Panc1 (cell line): ENCODE results near the gene ATP9A. TPM values are rescaled to one million over a fixed set of nuclear protein-coding genes. Genes with fewer than 3 reads are reported as not detected.

ENCODE experiments used
- ATAC-seq: fragments of 200-7000 bp; cut with Tn5 transposase; 2 replicates; pipeline ENCODE4 v1.9.1; 2020; ENCODE audit warnings: mild to moderate bottlenecking, moderate library complexity
- BruUV-seq: library from RNA; stranded (reverse); fragments of 400-500 nt; replicated peaks from 2 replicates; lab custom pipeline; 2021; lab: Mats Ljungman, UMichigan
- CTCF ChIA-PET: fragments of 300-600 bp; sonication (Branson Sonifier 250); formaldehyde crosslinking; loops from one replicate; lab custom pipeline; 2022; ENCODE audit warnings: antibody characterized with exemption; lab: Charles Lee
- POLR2A ChIA-PET: fragments of 300-600 bp; sonication (Branson Sonifier 250); formaldehyde crosslinking; loops from one replicate; lab custom pipeline; 2022; ENCODE audit warnings: antibody characterized with exemption; lab: Charles Lee
- DNase-seq: peaks from one replicate; pipeline ENCODE4 v3.0.0-alpha.2; 2010; ENCODE audit warnings: low read depth, low spot score
- H3K27ac ChIP-seq: 2 replicates; pipeline ENCODE4 v1.5.1; 2011; ENCODE audit warnings: mild to moderate bottlenecking, low read length, inconsistent platforms
- H3K27me3 ChIP-seq: fragments of 200-500 bp; sonication (Bioruptor generic); 2 replicates; pipeline ENCODE4 v1.6.0; 2014; ENCODE audit warnings: low read length, inconsistent platforms; ENCODE audit not compliant: control insufficient read depth, insufficient read depth
- H3K36me3 ChIP-seq: fragments of 200-500 bp; sonication (Bioruptor generic); 2 replicates; pipeline ENCODE4 v1.5.1; 2014; ENCODE audit warnings: inconsistent platforms, mild to moderate bottlenecking, low read length, moderate library complexity; ENCODE audit not compliant: control insufficient read depth, insufficient read depth
- H3K4me1 ChIP-seq: 2 replicates; pipeline ENCODE4 v1.5.1; 2011; ENCODE audit warnings: inconsistent platforms, mild to moderate bottlenecking, low read length, moderate library complexity; ENCODE audit not compliant: control insufficient read depth, insufficient read depth
- H3K4me3 ChIP-seq, 2 experiments: 2 replicates each; pipeline ENCODE4 v1.5.1; 2011 to 2012; ENCODE audit warnings: low read depth in 2 of 2, low read length in 2 of 2, mild to moderate bottlenecking in 2 of 2, inconsistent platforms in 1 of 2, moderate library complexity in 1 of 2
- H3K9me3 ChIP-seq: fragments of 200-500 bp; sonication (Bioruptor generic); 2 replicates; pipeline ENCODE4 v1.5.1; 2014; ENCODE audit warnings: low read depth, mild to moderate bottlenecking, inconsistent platforms, low read length, moderate library complexity; ENCODE audit not compliant: control insufficient read depth, insufficient read depth
- CTCF ChIP-seq: fragments of 450-650 bp; IDR thresholded peaks from 2 replicates; pipeline ENCODE4 v1.5.1; 2017; ENCODE audit warnings: mild to moderate bottlenecking
- POLR2AphosphoS5 ChIP-seq: IDR thresholded peaks from 2 replicates; pipeline ENCODE4 v1.6.1; 2012; ENCODE audit warnings: mild to moderate bottlenecking, low read depth, low read length, moderate library complexity
- REST ChIP-seq, 2 experiments: IDR thresholded peaks; 2 replicates each; pipeline ENCODE4 v1.6.1; 2011 to 2012; ENCODE audit warnings: low read depth in 2 of 2, control low read depth in 1 of 2, low read length in 1 of 2, mild to moderate bottlenecking in 1 of 2, moderate library complexity in 1 of 2; ENCODE audit not compliant: insufficient read depth in 1 of 2
- SIN3A ChIP-seq: IDR thresholded peaks from 2 replicates; pipeline ENCODE4 v1.6.1; 2012; ENCODE audit warnings: low read depth, mild to moderate bottlenecking, low read length, moderate library complexity, borderline replicate concordance; ENCODE audit not compliant: insufficient read depth
- TCF7L2 ChIP-seq: IDR thresholded peaks from 2 replicates; pipeline ENCODE4 v1.6.1; 2011; ENCODE audit warnings: mild to moderate bottlenecking, low read depth, low read length, inconsistent platforms
- in situ Hi-C: cut with HindIII; loops from 2 replicates; pipeline ENCODE4 v1.10.0; 2016; ENCODE audit warnings: low sequenced_read_pairs, low pct_unique_long_range_greater_than_20kb
- intact Hi-C: fragments of 100-400 bp; cut with micrococcal nuclease; formaldehyde crosslinking; loops from one replicate; pipeline ENCODE4 v1.10.0; 2022; ENCODE audit not compliant: unreplicated experiment
- total RNA-seq: library from RNA; stranded (reverse); gene quantifications from one replicate; pipeline ENCODE4 v1.2.1, GENCODE V29; 2021; ENCODE audit not compliant: unreplicated experiment

ATP9A gene
- total RNA-seq, 1 experiment from 2014 or later = 8.7 TPM

GRCh38 chr20:51598556-51598955, 169.6 kb downstream of the ATP9A start:
- ATAC-seq (no peak), DNase-seq (no peak)
- Histone ChIP-seq H3K4me1 (peaks cover 13% of the 10 kb centered on the region), H3K36me3 (no peaks in the 10 kb centered on the region), H3K27me3 (no peaks in the 10 kb centered on the region), H3K27ac (no peak overlapping the region), H3K4me3 (no peak overlapping the region), H3K9me3 (no peaks in the 10 kb centered on the region)
- POLR2A ChIA-PET = no interaction called here
- in situ Hi-C loops (no loop called here), intact Hi-C loops (loop anchor here (10.0 kb wide), 1 partner anchor 614 kb away; no protein-coding TSS in a partner anchor)
- BruUV-seq = no TSS peak
- CTCF ChIA-PET = no interaction called here
- TF ChIP-seq REST (IDR thresholded peaks at IDR 0.05; ENCODE audit: insufficient read depth in 1 of 2, low read depth in 2 of 2, low read length in 1 of 2) (no peak), TCF7L2 (no peak), CTCF (no peak), SIN3A (no peak), POLR2AphosphoS5 (no peak)

DNA sequence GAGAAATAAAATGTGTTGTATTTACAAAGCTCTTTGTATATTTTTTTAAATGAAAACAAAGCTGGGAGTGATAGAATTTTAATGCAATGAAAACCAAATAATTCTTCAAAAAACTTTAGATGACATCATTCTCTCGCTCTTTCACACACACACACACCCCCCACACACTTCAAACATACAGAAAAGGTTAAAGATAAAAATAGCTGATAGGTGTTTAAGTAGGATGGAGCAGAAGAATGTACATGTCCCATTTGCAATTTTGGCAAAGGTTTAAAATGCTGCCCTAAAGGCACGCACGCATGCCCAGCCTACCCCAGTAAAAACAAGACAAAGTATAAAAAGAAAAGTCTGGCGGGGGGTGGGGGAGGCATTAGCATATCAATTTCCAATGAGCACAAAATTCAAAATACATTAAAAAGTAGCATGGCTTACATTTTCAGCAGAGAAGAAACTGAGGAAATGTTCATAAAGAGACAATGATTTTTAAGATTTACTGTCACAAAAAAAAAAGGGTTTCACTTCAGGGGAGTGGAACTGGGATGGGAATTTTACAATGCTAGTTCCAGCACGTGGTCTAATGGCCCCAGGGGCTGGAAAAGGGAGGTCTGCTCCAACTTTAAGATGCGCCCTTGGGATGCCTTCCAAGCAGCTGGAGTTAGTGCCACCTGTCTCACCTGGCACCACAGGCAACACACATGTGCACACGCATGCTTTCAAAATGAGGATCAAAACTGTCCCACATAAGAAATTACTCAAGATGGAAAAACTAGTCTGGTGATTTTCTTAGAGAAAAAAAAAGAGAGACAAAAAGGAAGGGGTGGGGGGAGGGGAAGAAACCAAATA, 170.6 kb downstream of the ATP9A start:
- CTCF ChIA-PET = no interaction called here
- Histone ChIP-seq H3K4me3 (no peak overlapping the region), H3K27me3 (no peaks in the 10 kb centered on the region), H3K27ac (no peak overlapping the region), H3K4me1 (peaks cover 13% of the 10 kb centered on the region), H3K36me3 (no peaks in the 10 kb centered on the region), H3K9me3 (no peaks in the 10 kb centered on the region)
- DNase-seq (no peak), ATAC-seq (no peak)
- no peak for TF ChIP-seq REST (IDR thresholded peaks at IDR 0.05; ENCODE audit: insufficient read depth in 1 of 2, low read depth in 2 of 2, low read length in 1 of 2)
- no peak for TF ChIP-seq SIN3A
- TF ChIP-seq CTCF = no peak
- TF ChIP-seq TCF7L2 = no peak
- TF ChIP-seq POLR2AphosphoS5 = no peak
- intact Hi-C loops (loop anchor here (10.0 kb wide), 1 partner anchor 613 kb away; no protein-coding TSS in a partner anchor), in situ Hi-C loops (no loop called here)
- POLR2A ChIA-PET = no interaction called here
- BruUV-seq = no TSS peak
